T-cell (primary cell): ENCODE data around the gene TMEM30B. TPM values are rescaled to one million over a fixed set of nuclear protein-coding genes. Genes with fewer than 3 reads are reported as not detected.
"Not testable (repeated sequence)": the region's sequence is repeated elsewhere in the genome, so short reads cannot be mapped to it uniquely, and the experiment has no call there.

Experiments used
- ATAC-seq, 4 experiments: fragments of 200-7000 bp in 3 of 4; fragments of 150-1000 bp in 1 of 4; cut with Tn5 transposase; replicated peaks in 1 of 4; 1 replicate in 3 of 4; 2 replicates in 1 of 4; pipeline ENCODE4 v1.10.0; 2021; ENCODE audit warnings: moderate library complexity in 3 of 4, mild to moderate bottlenecking in 2 of 4, moderate number of reproducible peaks in 1 of 4
- CTCF ChIA-PET, 2 donors: fragments of 300-600 bp; sonication (Branson Sonifier 250); formaldehyde crosslinking; loops; one replicate each; lab custom pipeline; 2022; ENCODE audit warnings: antibody characterized with exemption in 2 of 2; lab: Charles Lee
- POLR2A ChIA-PET, 2 donors: fragments of 300-600 bp; sonication (Branson Sonifier 250); formaldehyde crosslinking; loops; one replicate each; lab custom pipeline; 2022; ENCODE audit warnings: antibody characterized with exemption in 2 of 2; lab: Charles Lee
- DNase-seq, 35 experiments: peaks; one replicate each; pipeline versions ENCODE4 v3.0.0 to v3.0.0-alpha.2; 2013 to 2023
- H3K27ac ChIP-seq: one replicate; pipeline ENCODE4 v1.5.1; 2013; ENCODE audit warnings: low read length
- H3K27me3 ChIP-seq, 2 experiments: replicated peaks in 1 of 2; 1 replicate in 1 of 2; 2 replicates in 1 of 2; pipeline versions ENCODE4 v1.6.1 to v1.7.0; 2013; ENCODE audit warnings: low read length in 1 of 2, mixed read lengths in 1 of 2; ENCODE audit not compliant: control insufficient read depth in 2 of 2, insufficient read depth in 2 of 2; ENCODE audit errors: extremely low read depth in 1 of 2
- H3K36me3 ChIP-seq, 2 donors: 1 replicate in 1 of 2; 2 replicates in 1 of 2; pipeline versions ENCODE4 v1.6.1 to v1.7.0; 2013; ENCODE audit warnings: low read length in 1 of 2; ENCODE audit not compliant: control insufficient read depth in 2 of 2, insufficient read depth in 1 of 2; ENCODE audit errors: extremely low read depth in 1 of 2
- H3K4me1 ChIP-seq, 2 experiments: 1 replicate in 1 of 2; 2 replicates in 1 of 2; pipeline versions ENCODE4 v1.6.1 to v1.7.0; 2013; ENCODE audit warnings: low read length in 2 of 2, mixed read lengths in 1 of 2; ENCODE audit not compliant: insufficient read depth in 2 of 2, control insufficient read depth in 1 of 2; ENCODE audit errors: extremely low read depth in 1 of 2
- H3K4me3 ChIP-seq, 2 donors: 1 replicate in 1 of 2; 2 replicates in 1 of 2; pipeline versions ENCODE4 v1.5.1 to v1.7.0; 2013; ENCODE audit warnings: mild to moderate bottlenecking in 2 of 2, low read length in 1 of 2, moderate library complexity in 1 of 2; ENCODE audit not compliant: control insufficient read depth in 1 of 2; ENCODE audit errors: extremely low read depth in 1 of 2
- H3K9me3 ChIP-seq: 2 replicates; pipeline ENCODE4 v1.7.0; 2013
- H3K27ac Mint-ChIP-seq, 2 donors: one replicate each; pipeline ENCODE4 v1.8.0; 2020 to 2021; ENCODE audit warnings: mild to moderate bottlenecking in 2 of 2, mixed read lengths in 2 of 2
- H3K27me3 Mint-ChIP-seq, 2 donors: one replicate each; pipeline ENCODE4 v1.8.0; 2021 to 2022; ENCODE audit warnings: mixed read lengths in 2 of 2
- H3K36me3 Mint-ChIP-seq: one replicate; pipeline ENCODE4 v1.8.0; 2021; ENCODE audit warnings: mixed read lengths
- H3K4me1 Mint-ChIP-seq, 3 donors: one replicate each; pipeline ENCODE4 v1.8.0; 2020 to 2022; ENCODE audit warnings: mixed read lengths in 3 of 3, mild to moderate bottlenecking in 1 of 3
- H3K4me3 Mint-ChIP-seq, 3 donors: one replicate each; pipeline ENCODE4 v1.8.0; 2020 to 2022; ENCODE audit warnings: mild to moderate bottlenecking in 3 of 3, mixed read lengths in 3 of 3, moderate library complexity in 3 of 3
- H3K9me3 Mint-ChIP-seq, 3 donors: one replicate each; pipeline ENCODE4 v1.8.0; 2020 to 2022; ENCODE audit warnings: mixed read lengths in 3 of 3
- WGBS: methylation state at CpG from one replicate; pipeline ENCODE4 v1.1.5; 2013; ENCODE audit warnings: missing lambda C conversion rate; ENCODE audit not compliant: insufficient coverage; 5-methylcytosine and 5-hydroxymethylcytosine counted together
- total RNA-seq, 35 experiments: library from RNA in 6 of 35; stranded (reverse) in 6 of 35; fragments of 120-200 nt in 1 of 35; gene quantifications; one replicate each; pipeline versions ENCODE4 v1.2.1 to v1.2.4 and lab custom pipeline; 2013 to 2026

The TMEM30B gene
- total RNA-seq, 5 donors from 2014 or later (not counting 1 experiment from before 2014, with no cell fraction given) = 2.1 to 8.6 (median 2.9) TPM

GRCh38 chr14:61239285-61239684, 41.9 kb downstream of the TMEM30B start:
- H3K27ac Mint-ChIP-seq, H3K4me3 Mint-ChIP-seq, H3K4me1 Mint-ChIP-seq, H3K9me3 ChIP-seq, DNase-seq, H3K36me3 ChIP-seq, ATAC-seq, H3K27me3 ChIP-seq, H3K36me3 Mint-ChIP-seq, H3K4me3 ChIP-seq, H3K27ac ChIP-seq, H3K4me1 ChIP-seq: not testable (repeated sequence)
- CTCF ChIA-PET = interaction anchor here in 1 of 2 donors (1.6 kb wide), 1 partner anchor 13 kb away, joined by 6 read pairs; no protein-coding TSS in a partner anchor
- Mint-ChIP-seq H3K27me3 (peaks cover 26 to 35% of the 10 kb centered on the region in 2 donors), H3K9me3 (peaks cover 3 to 18% (median 12%) of the 10 kb centered on the region in 3 donors)
- POLR2A ChIA-PET = interaction anchor here in 1 of 2 donors (0.7 kb wide), 1 partner anchor 218 kb away, joined by 3 read pairs; no protein-coding TSS in a partner anchor
- 83% methylated on average over 5 of the region's 10 CpGs for WGBS

- peaks cover 3 to 18% (median 12%) of the 10 kb centered on the region in 3 donors for H3K9me3 Mint-ChIP-seq
- no peak for DNase-seq
- no peak overlapping the region for H3K27ac Mint-ChIP-seq
- H3K27ac ChIP-seq = no peak overlapping the region
- H3K4me3 ChIP-seq = no peak overlapping the region
- no peaks in the 10 kb centered on the region for H3K4me1 Mint-ChIP-seq
- ChIA-PET CTCF (interaction anchor here in 1 of 2 donors (1.6 kb wide), 1 partner anchor 14 kb away, joined by 6 read pairs; no protein-coding TSS in a partner anchor), POLR2A (interaction anchor here in 1 of 2 donors (0.7 kb wide), 1 partner anchor 218 kb away, joined by 3 read pairs; no protein-coding TSS in a partner anchor)
- no peaks in the 10 kb centered on the region for H3K4me1 ChIP-seq
- H3K36me3 Mint-ChIP-seq = no peaks in the 10 kb centered on the region
- no peaks in the 10 kb centered on the region for H3K9me3 ChIP-seq
- H3K4me3 Mint-ChIP-seq = no peak overlapping the region
- ATAC-seq = no peak
- peaks cover 0 to 2% of the 10 kb centered on the region in 2 experiments for H3K27me3 ChIP-seq
- H3K36me3 ChIP-seq = no peaks in the 10 kb centered on the region
- H3K27me3 Mint-ChIP-seq = peaks cover 26 to 35% of the 10 kb centered on the region in 2 donors
- WGBS = 89% methylated on average over 3 of the region's 7 CpGs
Measured at GRCh38 chr14:61238611-61239245, 42.4 kb downstream of the TMEM30B start.

GRCh38 chr14:61234215-61234916, 46.8 kb downstream of the TMEM30B start:
- Mint-ChIP-seq H3K9me3 (no peaks in the 10 kb centered on the region), H3K27me3 (peaks cover 26 to 36% of the 10 kb centered on the region in 2 donors), H3K4me3 (no peak overlapping the region), H3K4me1 (no peaks in the 10 kb centered on the region), H3K27ac (no peak overlapping the region), H3K36me3 (no peaks in the 10 kb centered on the region)
- Histone ChIP-seq H3K4me3 (no peak overlapping the region), H3K36me3 (no peaks in the 10 kb centered on the region), H3K9me3 (no peaks in the 10 kb centered on the region), H3K27ac (no peak overlapping the region), H3K4me1 (no peaks in the 10 kb centered on the region), H3K27me3 (peaks cover 0 to 2% of the 10 kb centered on the region in 2 experiments)
- WGBS = 64% methylated on average over 1 of the region's 2 CpGs
- CTCF ChIA-PET = no interaction called here
- DNase-seq = no peak
- POLR2A ChIA-PET = no interaction called here
- no peak for ATAC-seq

GRCh38 chr14:61233436-61233956, 47.6 kb downstream of the TMEM30B start:
- no CpG with 5 or more reads among the region's 3 CpGs for WGBS
- no peaks in the 10 kb centered on the region for H3K9me3 ChIP-seq
- Mint-ChIP-seq H3K36me3 (no peaks in the 10 kb centered on the region), H3K27ac (no peak overlapping the region), H3K4me3 (no peak overlapping the region), H3K9me3 (no peaks in the 10 kb centered on the region), H3K4me1 (no peaks in the 10 kb centered on the region), H3K27me3 (peaks cover 26 to 34% of the 10 kb centered on the region in 2 donors)
- no peak overlapping the region for H3K27ac ChIP-seq
- no peak overlapping the region for H3K4me3 ChIP-seq
- H3K27me3 ChIP-seq = peaks cover 0 to 2% of the 10 kb centered on the region in 2 experiments
- ChIA-PET POLR2A (no interaction called here), CTCF (interaction anchor here in 1 of 2 donors (0.9 kb wide), 1 partner anchor 30 kb away, joined by 5 read pairs; no protein-coding TSS in a partner anchor)
- H3K36me3 ChIP-seq = no peaks in the 10 kb centered on the region
- no peaks in the 10 kb centered on the region for H3K4me1 ChIP-seq
- DNase-seq (no peak), ATAC-seq (no peak)

GRCh38 chr14:61231810-61232209, 49.3 kb downstream of the TMEM30B start:
- peaks cover 0 to 2% of the 10 kb centered on the region in 2 experiments for H3K27me3 ChIP-seq
- no peak for DNase-seq
- no peaks in the 10 kb centered on the region for H3K36me3 ChIP-seq
- H3K4me3 ChIP-seq = no peak overlapping the region
- Mint-ChIP-seq H3K4me3 (no peak overlapping the region), H3K27me3 (peaks cover 27 to 37% of the 10 kb centered on the region in 2 donors), H3K36me3 (no peaks in the 10 kb centered on the region), H3K4me1 (no peaks in the 10 kb centered on the region), H3K9me3 (no peaks in the 10 kb centered on the region), H3K27ac (no peak overlapping the region)
- no peak overlapping the region for H3K27ac ChIP-seq
- 72% methylated on average over 2 of the region's 4 CpGs for WGBS
- ChIA-PET POLR2A (no interaction called here), CTCF (no interaction called here)
- no peaks in the 10 kb centered on the region for H3K9me3 ChIP-seq
- no peaks in the 10 kb centered on the region for H3K4me1 ChIP-seq
- no peak for ATAC-seq

- Mint-ChIP-seq H3K4me1 (no peaks in the 10 kb centered on the region), H3K9me3 (no peaks in the 10 kb centered on the region), H3K4me3 (no peak overlapping the region), H3K36me3 (no peaks in the 10 kb centered on the region), H3K27me3 (peaks cover 23 to 28% of the 10 kb centered on the region in 2 donors), H3K27ac (no peak overlapping the region)
- no peak overlapping the region for H3K4me3 ChIP-seq
- DNase-seq (no peak), ATAC-seq (no peak)
- H3K4me1 ChIP-seq = no peaks in the 10 kb centered on the region
- peaks cover 0 to 2% of the 10 kb centered on the region in 2 experiments for H3K27me3 ChIP-seq
- H3K9me3 ChIP-seq = no peaks in the 10 kb centered on the region
- H3K27ac ChIP-seq = no peak overlapping the region
- WGBS = no CpG with 5 or more reads among the region's 4 CpGs
- CTCF ChIA-PET = no interaction called here
- POLR2A ChIA-PET = interaction anchor here in 1 of 2 donors (0.6 kb wide), 1 partner anchor 17 kb away, joined by 4 read pairs; no protein-coding TSS in a partner anchor
- no peaks in the 10 kb centered on the region for H3K36me3 ChIP-seq
Measured at GRCh38 chr14:61229981-61230380, 51.2 kb downstream of the TMEM30B start.
